Measurements from ENCODE around the gene KIF1A.

Gene KIF1A

DNA sequence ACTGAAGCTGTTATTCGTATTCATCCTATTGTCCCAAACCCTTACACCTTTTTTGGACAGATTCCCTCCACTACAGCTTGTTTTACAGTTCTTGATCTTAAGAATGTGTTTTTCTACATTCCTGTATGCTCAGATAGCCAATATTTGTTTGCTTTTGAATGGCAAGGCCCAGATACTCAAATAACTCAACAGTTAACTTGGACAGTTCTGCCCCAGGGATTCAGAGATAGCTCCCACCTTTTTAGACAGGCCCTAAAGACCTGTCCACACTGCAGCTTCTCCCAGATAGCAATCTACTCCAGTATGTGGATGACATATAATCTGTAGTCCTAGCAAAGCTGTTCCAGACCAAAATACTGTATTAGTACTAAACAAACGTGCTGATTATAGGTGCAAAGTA is 41.5 kb upstream of the KIF1A start:
- H3K4me3 ChIP-seq (ENCODE audit: low read depth, low read length): no peak overlapping the region
- ChIA-PET POLR2A (no interaction called here), CTCF (interaction anchor here (0.8 to 5.0 kb wide), 5 partner anchors 10 to 798 kb away, joined by 3 to 41 read pairs (median 5); no protein-coding TSS in a partner anchor)
- DNase-seq (ENCODE audit: low read depth, low spot score): no peak
- TF ChIP-seq, protein P1, sequence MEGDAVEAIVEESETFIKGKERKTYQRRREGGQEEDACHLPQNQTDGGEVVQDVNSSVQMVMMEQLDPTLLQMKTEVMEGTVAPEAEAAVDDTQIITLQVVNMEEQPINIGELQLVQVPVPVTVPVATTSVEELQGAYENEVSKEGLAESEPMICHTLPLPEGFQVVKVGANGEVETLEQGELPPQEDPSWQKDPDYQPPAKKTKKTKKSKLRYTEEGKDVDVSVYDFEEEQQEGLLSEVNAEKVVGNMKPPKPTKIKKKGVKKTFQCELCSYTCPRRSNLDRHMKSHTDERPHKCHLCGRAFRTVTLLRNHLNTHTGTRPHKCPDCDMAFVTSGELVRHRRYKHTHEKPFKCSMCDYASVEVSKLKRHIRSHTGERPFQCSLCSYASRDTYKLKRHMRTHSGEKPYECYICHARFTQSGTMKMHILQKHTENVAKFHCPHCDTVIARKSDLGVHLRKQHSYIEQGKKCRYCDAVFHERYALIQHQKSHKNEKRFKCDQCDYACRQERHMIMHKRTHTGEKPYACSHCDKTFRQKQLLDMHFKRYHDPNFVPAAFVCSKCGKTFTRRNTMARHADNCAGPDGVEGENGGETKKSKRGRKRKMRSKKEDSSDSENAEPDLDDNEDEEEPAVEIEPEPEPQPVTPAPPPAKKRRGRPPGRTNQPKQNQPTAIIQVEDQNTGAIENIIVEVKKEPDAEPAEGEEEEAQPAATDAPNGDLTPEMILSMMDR (IDR thresholded peaks at IDR 0.05; ENCODE audit: insufficient read depth, low read length, missing control alignments): no peak

DNA sequence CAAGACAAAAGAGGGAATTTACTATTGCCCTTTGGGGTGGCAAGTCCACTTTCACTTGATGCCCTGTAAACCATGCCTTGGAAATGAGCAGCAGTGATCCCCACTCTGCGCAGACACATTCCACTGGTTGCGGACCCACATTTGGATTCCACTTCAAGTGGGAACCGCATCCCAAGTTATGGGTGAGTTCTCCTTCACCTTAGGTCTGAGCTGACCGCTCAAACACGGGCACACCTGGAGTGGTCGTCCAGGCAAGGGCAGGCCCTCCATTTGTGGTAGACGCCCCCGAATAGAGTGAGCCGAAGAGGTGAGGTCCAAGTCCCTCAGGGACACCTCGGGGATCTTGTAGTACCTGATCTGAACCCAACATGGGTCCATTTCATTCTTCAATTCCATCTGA is 38.9 kb upstream of the KIF1A start:
- TF ChIP-seq, protein P1 (IDR thresholded peaks at IDR 0.05; ENCODE audit: insufficient read depth, low read length, missing control alignments): no peak
- POLR2A ChIA-PET: no interaction called here
- DNase-seq (ENCODE audit: low read depth, low spot score): no peak

DNA sequence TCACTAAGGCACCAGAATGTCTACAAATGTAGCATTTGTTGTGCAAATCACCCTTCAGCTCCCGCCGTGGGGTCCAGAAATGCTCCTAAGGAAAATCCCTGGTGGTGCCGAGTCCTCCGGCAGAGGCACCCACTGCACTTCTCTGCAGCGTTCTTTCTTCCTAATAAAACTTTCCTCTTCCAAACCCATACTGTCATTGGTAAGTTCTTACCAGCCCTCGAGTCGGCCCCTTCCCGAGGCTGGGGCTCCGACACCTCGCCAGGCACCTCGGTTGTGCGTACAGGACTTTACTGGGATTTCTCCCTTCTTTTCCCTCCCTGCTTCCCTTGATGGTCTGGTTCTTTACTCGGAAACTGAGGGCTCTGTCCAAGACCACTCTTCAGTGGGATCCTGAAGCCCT is 38.3 kb upstream of the KIF1A start:
- CTCF ChIA-PET: no interaction called here

More for the DNA sequence above, 38.9 kb upstream of the KIF1A start:
- no peak overlapping the region for H3K4me3 ChIP-seq (ENCODE audit: low read depth, low read length)
- CTCF ChIA-PET: no interaction called here

DNA sequence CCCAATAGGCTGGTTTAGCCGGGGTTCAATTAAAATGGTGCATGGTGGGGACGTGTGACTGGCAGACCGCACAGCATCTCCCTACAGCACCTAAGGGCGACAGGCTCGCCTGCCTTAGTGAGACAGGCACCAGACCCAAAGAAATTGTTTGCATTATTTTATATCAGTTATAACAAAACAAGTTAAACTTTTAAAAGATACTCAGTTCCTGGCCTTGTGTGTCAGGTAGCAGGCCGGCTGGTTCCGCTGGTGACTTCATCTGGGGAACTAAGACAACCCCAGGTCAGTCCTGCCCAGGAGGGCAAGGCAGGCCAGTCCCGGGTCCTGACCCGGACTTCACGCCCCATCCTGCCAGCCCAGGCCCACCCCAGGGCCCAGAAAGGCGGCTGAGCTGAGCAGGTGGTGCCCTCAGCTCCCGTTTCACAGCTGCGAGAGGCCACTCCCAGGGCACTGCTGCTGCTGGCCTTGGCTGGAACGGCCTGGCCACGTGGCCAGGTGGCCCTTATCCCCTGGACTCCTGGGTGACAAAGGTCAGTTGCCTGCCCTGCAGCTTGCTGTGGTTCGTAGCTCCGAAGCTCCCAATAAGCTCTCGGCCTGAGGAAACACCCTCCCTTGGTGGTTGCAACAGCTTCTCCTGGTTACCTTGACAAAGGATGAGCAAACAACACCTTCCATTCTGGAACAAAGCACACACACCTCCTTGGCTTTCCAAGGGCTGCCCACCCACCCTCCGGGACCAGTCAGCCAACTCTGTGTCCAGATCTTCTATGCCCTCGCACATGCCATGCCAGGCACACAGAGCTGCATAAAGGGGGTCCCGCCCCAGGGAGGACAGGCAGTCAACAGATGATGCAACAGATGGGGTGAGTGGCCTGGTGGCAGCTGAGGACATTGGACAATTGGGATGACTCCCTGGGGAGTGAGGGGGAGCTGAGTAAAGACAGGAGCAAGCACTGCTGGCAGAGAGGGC is 37.3 kb upstream of the KIF1A start:
- no peak for DNase-seq (ENCODE audit: low read depth, low spot score)
- CTCF ChIA-PET: no interaction called here
- TF ChIP-seq, protein P1 (IDR thresholded peaks at IDR 0.05; ENCODE audit: insufficient read depth, low read length, missing control alignments): no peak
- POLR2A ChIA-PET: no interaction called here
- no peak overlapping the region for H3K4me3 ChIP-seq (ENCODE audit: low read depth, low read length)

More for the DNA sequence above, 38.3 kb upstream of the KIF1A start:
- TF ChIP-seq, protein P1 (IDR thresholded peaks at IDR 0.05; ENCODE audit: insufficient read depth, low read length, missing control alignments): no peak
- DNase-seq (ENCODE audit: low read depth, low spot score): no peak
- POLR2A ChIA-PET: no interaction called here
- no peak overlapping the region for H3K4me3 ChIP-seq (ENCODE audit: low read depth, low read length)

DNA sequence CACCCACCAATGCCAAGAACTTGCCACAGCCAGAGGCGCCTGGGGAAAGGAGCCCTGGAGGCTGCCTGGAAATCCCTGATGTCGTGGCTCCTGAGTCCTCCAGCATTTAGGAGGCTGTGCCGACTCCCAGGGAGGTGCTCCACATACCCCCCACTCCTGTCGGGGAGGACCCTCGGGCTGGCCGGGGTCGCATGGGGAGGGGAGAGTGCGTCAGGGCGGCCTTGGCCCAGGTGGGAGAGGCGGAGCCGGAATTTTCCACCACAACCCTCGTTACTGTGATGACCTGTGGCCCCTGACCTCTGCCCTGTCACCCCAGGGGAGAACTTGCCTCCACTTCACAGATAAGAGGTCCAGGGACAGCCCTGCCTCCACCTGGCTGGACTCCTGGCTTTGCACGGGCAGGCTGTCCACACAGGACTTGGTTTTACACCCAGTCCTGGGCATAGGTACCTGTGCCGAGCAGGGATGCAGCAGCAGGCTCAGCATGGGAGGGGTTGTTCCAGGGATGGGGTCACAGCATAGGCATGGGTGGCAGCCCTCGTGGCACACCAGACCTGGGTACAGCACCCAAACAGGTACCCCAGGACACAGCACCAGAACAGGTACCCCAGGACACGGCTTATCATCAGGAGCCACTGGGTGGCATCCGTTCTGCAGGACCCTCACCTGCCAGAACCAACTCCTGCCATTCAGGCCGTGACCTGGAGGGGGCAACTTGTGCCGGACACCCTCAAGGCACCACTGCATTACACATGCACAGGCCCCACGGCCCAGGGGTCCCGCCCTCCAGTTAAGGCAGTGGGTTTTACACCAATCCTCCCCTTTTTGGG is 36.3 kb upstream of the KIF1A start:
- POLR2A ChIA-PET: no interaction called here
- no peak for DNase-seq (ENCODE audit: low read depth, low spot score)
- TF ChIP-seq, protein P1 (IDR thresholded peaks at IDR 0.05; ENCODE audit: insufficient read depth, low read length, missing control alignments): no peak
- no peak overlapping the region for H3K4me3 ChIP-seq (ENCODE audit: low read depth, low read length)
- CTCF ChIA-PET: no interaction called here

DNA sequence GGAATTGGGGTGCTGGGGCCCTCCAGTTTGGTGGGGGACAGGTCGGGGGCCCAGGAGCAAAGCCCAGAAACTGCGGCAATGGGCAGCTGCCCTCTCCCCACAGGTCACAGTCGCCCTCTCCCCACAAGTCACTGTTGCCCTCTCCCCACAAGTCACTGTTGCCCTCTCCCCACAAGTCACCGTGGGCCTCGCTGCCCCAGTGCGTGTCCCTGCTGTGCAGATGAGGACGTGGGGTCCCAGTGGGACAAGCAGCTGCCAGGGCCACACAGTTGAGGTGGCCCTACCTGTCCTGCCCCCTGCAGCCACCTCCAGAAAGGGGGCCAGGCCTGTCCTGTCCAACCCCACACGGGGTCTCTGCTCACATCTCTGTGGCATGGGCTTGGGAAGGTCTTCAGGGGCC is 35.7 kb upstream of the KIF1A start:
- no peak overlapping the region for H3K4me3 ChIP-seq (ENCODE audit: low read depth, low read length)
- ChIA-PET POLR2A (no interaction called here), CTCF (interaction anchor here (1.7 kb wide), 1 partner anchor 12 kb away, joined by 3 read pairs; no protein-coding TSS in a partner anchor)
- TF ChIP-seq, protein P1 (IDR thresholded peaks at IDR 0.05; ENCODE audit: insufficient read depth, low read length, missing control alignments): no peak
- no peak for DNase-seq (ENCODE audit: low read depth, low spot score)
